ENCODE measurements around the gene MIEF1.
A peak's percentile ranks its signal among the peaks of the same experiment; 100 is the strongest.

The MIEF1 gene

GRCh38 chr22:39457556-39458443, 44.3 kb upstream of the MIEF1 start:
- H3K4me3 ChIP-seq (replicated peaks in 1 of 2; ENCODE audit: low read depth in 2 of 2, low read length in 2 of 2) = peak overlapping the region in 1 of 2 donors; percentile 55
- DNase-seq (ENCODE audit: low read depth in 2 of 2) = no peak
- no peak for TF ChIP-seq CTCF (IDR thresholded peaks at IDR 0.05; ENCODE audit: low read depth, low read length)

- peak overlapping the region in 1 of 2 donors; percentile 55 for H3K4me3 ChIP-seq (replicated peaks in 1 of 2; ENCODE audit: low read depth in 2 of 2, low read length in 2 of 2)
- no peak for TF ChIP-seq CTCF (IDR thresholded peaks at IDR 0.05; ENCODE audit: low read depth, low read length)
- no peak for DNase-seq (ENCODE audit: low read depth in 2 of 2)
Observed at GRCh38 chr22:39458444-39459083, 43.5 kb upstream of the MIEF1 start.

- H3K4me3 ChIP-seq (replicated peaks in 1 of 2; ENCODE audit: low read depth in 2 of 2, low read length in 2 of 2) = no peak overlapping the region
- no peak for TF ChIP-seq CTCF (IDR thresholded peaks at IDR 0.05; ENCODE audit: low read depth, low read length)
- DNase-seq (ENCODE audit: low read depth in 2 of 2) = no peak
Observed at GRCh38 chr22:39459681-39460080, 42.4 kb upstream of the MIEF1 start.

GRCh38 chr22:39462443-39463221, 39.5 kb upstream of the MIEF1 start:
- no peak for TF ChIP-seq CTCF (IDR thresholded peaks at IDR 0.05; ENCODE audit: low read depth, low read length)
- DNase-seq (ENCODE audit: low read depth in 2 of 2) = no peak
- H3K4me3 ChIP-seq (replicated peaks in 1 of 2; ENCODE audit: low read depth in 2 of 2, low read length in 2 of 2) = no peak overlapping the region

GRCh38 chr22:39463277-39463676, 38.8 kb upstream of the MIEF1 start:
- H3K4me3 ChIP-seq (replicated peaks in 1 of 2; ENCODE audit: low read depth in 2 of 2, low read length in 2 of 2) = no peak overlapping the region
- DNase-seq (ENCODE audit: low read depth in 2 of 2) = no peak
- no peak for TF ChIP-seq CTCF (IDR thresholded peaks at IDR 0.05; ENCODE audit: low read depth, low read length)

GRCh38 chr22:39463931-39464390, 38.1 kb upstream of the MIEF1 start:
- TF ChIP-seq CTCF (IDR thresholded peaks at IDR 0.05; ENCODE audit: low read depth, low read length) = no peak
- H3K4me3 ChIP-seq (replicated peaks in 1 of 2; ENCODE audit: low read depth in 2 of 2, low read length in 2 of 2) = no peak overlapping the region
- DNase-seq (ENCODE audit: low read depth in 2 of 2) = peak in 1 of 2 donors; percentile 74

Measured in cardiac fibroblast (primary cell).